ENCODE data around the gene AK6.
"Not testable (repeated sequence)": the region's sequence is repeated elsewhere in the genome, so short reads cannot be mapped to it uniquely, and the experiment has no call there.

AK6 gene

DNA sequence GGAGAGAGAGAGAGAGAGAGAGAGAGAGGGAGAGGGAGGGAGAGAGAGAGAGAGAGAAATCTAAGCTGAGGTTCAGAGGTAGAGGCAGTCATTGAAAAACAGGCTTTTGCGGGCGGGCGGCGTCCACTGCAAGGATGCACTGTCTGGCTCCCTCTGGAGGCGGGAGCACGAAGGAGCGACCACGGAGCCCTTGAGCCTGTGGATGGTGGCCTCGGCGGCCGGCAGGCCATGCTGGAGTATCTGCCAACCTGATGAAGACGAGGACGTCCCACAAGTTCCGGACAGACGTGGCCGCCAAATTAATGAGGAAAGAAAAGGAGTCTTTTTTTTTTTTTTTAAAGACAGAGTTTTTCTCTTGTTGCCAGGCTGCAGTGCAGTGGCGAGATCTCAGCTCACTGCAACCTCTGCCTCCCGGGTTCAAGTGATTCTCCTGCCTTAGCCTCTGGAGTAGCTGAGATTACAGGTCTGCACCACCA is 34.5 kb downstream of the AK6 start:
- DNase-seq, result peak; percentile 38

DNA sequence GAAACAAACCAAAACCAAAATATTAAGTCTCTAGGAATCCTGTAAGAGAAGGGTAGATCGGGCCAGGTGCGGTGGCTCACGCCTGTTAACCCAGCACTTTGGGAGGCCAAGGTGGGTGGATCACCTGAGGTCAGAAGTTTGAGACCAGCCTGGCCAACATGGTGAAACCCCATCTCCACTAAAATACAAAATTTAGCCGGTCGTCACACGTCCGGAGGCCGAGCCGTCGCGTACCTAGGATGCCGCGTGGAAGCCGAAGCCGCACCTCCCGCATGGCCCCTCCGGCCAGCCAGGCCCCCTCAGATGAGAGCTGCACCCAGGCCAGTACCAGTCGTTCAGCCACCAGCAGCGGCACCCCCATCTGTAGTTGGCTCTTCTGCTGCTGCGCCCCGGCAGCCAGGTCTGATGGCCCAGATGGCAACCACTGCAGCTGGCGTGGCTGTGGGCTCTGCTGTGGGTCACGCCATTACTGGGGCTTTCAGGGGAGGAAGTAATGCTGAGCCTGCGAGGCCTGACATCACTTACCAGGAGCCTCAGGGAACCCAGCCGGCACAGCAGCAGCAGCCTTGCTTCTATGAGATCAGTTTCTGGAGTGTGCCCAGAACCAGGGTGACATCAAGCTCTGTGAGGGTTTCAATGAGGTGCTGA is 35.5 kb downstream of the AK6 start:
- not testable (repeated sequence) for DNase-seq

DNA sequence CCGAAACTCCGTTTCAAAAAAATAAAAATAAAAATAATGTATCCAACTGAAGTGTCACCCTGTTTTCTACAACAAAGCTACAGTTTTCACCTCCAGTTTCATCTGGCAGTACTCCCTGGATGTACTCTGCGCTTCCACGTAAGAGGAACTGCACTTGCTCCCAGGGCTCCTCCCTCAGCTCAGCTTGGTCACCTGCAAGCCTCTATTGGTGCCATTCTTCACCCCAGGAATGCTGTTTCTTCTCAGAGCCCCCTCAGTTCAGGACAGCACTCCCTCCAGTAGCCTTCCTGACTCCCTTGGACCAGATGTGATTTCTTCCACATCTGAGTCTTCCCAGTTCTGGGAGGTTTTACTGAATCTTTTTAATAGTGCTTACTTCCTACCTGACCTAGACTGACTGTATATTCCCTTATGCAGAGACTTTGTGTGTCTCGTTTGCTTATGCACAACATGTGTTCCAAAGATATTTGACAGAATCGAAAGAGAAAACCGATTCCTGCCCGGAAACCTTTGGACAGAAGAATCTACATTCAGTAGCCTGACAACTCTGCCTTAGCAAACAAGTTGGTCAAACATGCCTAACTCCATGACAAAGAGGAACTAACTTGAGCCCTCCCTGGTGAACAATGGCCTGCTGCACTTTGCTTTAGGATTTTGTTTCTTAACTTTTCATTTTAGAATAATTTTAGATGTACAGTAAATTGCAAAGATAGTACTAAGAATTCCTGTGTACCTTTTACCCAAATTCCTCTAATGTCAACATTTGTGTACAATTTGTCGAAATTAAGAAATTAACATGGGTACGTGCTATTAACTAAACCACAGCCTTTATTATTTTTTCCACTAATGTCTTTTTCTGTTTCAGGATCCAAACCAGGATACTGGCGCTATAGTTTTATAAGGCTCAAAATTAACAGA is 37.5 kb downstream of the AK6 start:
- peak; percentile 15 for DNase-seq

DNA sequence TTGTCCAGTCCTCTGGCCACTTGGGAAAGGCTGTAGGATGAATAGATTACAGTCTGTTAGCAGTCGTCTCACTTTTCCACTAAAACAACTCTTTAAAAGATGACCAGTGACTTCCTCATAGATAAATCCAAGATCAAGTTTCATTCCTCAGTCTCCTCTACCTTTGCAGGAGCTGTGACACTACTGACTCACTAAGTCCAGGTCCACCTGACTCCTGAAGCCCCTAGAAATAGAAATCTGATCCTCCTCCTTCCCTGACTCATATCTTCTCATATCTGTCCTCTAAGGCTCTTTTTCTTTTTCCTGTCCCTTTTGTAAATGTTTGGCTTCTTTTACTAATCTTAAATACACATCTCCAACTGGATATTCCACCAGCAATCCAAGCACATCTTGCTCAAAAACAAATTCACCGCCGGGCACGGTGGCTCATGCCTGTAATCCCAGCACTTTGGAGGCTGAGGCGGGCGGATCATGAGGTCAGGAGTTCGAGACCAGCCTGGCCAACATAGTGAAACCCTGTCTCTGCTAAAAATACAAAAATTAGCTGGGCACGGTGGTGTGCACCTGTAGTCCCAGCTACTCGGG is 39.3 kb downstream of the AK6 start:
- DNase-seq, result no peak

DNA sequence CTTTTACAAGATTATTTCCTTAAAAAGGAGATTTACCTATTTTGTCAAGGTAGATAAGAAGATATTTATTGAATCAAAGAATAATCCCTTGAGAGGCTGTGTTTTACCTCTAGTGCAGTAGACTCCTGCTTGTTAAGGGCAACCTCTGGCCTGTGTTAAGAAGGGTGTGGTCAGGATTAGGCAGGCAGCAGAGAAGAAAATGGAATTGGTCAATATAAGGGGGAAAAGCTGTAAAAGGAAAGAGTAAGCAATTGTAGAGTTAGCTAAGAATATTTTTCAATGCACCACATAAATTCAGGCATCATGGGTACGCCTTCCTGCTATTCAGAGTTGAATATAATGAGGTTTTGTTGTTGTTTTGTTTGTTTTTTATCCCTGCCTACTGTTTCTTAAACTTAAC is 43.0 kb downstream of the AK6 start:
- no peak for DNase-seq

DNA sequence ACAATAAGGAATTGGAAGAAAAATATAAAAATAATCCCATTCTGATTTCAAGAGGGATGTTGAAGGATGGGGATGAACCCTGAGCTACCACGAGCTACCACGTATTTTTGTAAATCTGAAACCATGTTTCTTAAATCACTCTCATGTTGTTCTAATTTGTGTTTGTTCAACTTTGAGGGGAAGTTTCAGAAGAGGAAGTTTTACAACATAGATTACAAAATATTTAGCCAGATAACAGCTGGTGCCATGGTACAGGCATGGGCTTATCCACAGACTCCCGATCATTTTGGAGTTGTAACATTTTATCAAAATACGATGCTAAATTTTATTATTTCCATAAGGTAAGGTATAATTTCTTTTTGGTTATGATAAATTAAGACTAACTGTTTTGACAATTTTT is 51.9 kb downstream of the AK6 start:
- DNase-seq, result no peak

DNA sequence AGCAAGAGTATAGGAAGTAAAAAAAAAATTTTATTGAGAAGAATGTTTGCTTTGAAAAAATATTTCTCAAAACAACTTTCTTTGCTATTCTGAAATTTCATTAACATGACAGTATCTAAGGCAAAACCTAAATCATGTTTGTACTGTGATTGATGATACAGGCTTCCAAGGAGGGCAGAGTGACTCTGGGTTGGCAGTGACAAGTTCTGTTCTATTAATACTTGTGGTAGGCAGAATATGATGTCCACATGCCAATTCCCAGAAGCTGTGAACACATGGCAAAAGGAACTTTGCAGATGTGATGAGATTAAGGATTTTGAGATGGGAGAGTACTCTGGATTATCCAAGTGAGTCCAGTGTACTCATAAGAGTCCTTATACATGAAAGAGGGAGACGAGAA is 53.3 kb downstream of the AK6 start:
- no peak for DNase-seq

DNA sequence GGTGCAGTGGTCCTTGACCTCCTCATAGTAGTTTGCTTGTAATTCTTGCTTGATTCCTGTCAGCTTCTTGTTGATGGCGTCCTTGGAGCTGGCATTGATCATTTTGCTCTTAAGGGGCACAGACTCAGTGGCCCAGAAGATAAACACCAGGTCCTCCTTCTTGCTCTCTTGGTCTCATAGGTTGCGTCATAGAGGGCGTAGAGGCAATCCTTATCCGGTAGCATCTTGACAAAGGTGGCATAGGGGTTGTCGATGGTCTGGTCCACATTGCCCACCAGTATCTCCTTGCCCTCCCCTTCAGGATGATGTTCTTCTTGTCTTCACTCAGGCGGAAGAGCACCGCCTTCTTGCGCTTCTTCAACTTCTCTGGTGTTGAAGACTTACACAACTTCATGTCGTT is 55.9 kb downstream of the AK6 start:
- no peak for DNase-seq

DNA sequence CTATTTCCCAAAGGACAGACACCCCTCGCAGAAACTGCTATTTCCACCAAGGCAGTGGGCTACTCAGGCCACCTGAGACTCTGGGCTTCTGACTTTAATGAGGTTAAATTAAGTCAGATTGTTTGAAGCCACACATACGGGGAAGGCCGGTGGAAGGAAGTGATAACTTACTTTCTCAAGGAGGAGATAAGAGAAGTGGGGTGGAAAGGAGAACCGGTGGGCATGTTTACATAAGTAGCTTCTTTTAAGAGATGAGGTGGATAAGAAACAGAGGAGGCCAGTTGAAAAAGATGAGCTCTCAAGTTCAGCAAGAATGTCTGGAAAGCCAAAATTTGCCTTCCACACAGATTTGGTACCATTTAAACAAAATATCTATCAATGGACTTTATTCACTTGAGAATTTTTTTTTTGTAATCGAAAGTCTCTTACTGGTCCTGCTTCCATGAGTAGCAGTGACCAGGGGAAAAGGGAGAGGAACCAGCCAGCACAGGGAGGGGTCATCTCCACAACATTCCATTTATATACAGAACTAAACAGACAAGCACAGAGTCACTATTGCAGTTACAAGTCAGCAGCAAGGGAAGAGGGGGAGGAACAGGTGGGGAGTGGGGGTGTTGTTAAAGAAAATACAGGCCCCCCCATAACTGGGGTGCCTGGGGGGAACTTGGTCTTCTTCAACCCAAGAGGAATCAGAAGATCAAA is 56.7 kb downstream of the AK6 start:
- DNase-seq, result no peak

DNA sequence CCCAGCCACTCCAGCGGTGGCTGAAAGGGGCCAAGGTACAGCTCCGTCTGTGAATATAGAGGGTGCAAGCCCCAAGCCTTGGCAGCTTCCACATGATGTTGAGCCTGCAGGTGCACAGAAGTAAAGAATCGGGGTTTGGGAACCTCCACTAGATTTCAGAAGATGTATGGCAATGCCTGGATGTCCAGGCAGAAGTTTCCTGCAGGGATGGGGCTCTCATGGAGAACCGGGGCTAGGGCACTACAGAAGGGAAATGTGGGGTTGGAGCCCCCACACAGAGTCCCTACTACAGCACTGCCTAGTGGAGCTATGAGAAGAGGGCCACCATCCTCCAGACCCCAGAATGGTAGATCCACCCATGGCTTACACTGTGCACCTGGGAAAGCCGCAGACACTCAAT is 59.9 kb downstream of the AK6 start:
- DNase-seq, result no peak

DNA sequence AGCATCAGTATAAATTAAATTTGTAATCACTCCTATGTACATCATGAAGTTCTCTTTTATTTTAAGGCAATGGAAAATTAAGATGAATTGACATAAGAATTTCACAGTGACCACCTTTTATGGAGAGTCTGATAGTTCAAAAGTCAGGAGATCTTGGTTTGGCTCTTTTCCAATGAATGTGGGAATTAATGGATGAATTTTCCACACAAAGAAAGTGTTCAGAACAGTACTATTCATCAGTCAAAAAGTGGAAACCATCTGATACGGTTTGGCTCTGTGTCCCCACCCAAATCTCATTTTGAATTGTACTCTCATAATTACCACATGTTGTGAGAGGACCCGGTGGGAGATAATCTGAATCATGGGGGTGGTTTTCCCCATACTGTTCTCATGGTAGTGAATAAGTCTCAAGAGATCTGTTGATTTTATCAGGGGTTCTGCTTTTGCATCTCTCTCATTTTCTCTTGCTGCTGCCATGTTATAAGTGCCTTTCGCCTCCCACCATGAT is 61.2 kb downstream of the AK6 start:
- DNase-seq, result no peak

DNA sequence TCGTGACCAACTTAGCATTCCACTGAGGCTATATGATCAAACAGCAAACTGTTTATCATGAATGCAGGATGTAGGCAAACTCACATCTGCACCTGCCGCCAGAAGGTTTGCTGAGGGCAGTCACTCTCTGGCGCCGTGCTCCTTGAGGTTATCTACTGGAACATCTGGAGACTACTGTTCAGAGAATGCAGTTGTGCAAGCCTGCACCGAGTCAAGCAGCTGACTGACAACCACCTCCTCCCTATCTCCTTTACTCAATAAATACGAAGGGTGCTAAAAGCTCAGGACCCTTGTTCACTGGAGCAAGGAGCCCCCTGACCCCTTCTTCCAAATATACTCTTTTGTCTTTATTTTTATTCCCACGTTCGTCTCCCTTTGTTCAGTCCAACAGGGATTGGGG is 63.8 kb downstream of the AK6 start:
- no peak for DNase-seq
